Left lobe of liver (tissue), 2 donors: ENCODE measurements around the gene CLRN2. TPM values are rescaled to one million over a fixed set of nuclear protein-coding genes. Genes with fewer than 3 reads are reported as not detected.
A peak's percentile ranks its signal among the peaks of the same experiment; 100 is the strongest.

Experiments used
- ATAC-seq: fragments of 200-7000 bp; cut with Tn5 transposase; one replicate; pipeline ENCODE4 v1.9.1; 2020; ENCODE audit warnings: mild to moderate bottlenecking, moderate library complexity
- DNase-seq: peaks from one replicate; pipeline ENCODE4 v3.0.0-alpha.2; 2020; ENCODE audit warnings: low spot score
- total RNA-seq: library from RNA; stranded (reverse); gene quantifications from one replicate; pipeline ENCODE4 v1.2.1, GENCODE V29; 2021
- donor health status: DM: no; HTN: no; CAD: no; lungs with moderate emphysema.
- donor health status: DM: no; HTN: yes; CAD: no.

CLRN2 gene, protein sequence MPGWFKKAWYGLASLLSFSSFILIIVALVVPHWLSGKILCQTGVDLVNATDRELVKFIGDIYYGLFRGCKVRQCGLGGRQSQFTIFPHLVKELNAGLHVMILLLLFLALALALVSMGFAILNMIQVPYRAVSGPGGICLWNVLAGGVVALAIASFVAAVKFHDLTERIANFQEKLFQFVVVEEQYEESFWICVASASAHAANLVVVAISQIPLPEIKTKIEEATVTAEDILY
- not detected for total RNA-seq

DNA sequence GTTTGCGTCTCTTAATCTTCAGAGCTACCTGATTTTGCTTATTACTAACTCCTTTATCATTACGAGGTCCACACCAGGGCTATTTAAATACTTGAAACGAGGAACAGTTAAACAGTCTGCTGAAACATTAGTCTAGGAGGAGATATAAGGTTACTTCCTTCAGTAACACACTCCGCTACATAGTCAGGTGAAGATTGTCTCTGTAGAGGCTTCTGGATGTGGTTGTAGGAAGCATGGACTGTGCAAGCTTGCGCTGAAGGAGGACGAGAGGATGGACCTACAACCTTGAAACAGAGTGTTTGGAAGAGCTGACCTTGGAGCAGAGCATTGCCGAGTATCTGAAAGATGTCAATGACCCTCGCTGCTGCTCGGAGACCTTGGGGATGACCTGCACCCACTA is at the start of gene CLRN2:
Gene CLRN2, plus strand, starts transcription at position 301 of the 400 bp plus-strand sequence. CDS start 102 bp downstream, outside the sequence.
- no peak for DNase-seq
- ATAC-seq, result no peak

DNA sequence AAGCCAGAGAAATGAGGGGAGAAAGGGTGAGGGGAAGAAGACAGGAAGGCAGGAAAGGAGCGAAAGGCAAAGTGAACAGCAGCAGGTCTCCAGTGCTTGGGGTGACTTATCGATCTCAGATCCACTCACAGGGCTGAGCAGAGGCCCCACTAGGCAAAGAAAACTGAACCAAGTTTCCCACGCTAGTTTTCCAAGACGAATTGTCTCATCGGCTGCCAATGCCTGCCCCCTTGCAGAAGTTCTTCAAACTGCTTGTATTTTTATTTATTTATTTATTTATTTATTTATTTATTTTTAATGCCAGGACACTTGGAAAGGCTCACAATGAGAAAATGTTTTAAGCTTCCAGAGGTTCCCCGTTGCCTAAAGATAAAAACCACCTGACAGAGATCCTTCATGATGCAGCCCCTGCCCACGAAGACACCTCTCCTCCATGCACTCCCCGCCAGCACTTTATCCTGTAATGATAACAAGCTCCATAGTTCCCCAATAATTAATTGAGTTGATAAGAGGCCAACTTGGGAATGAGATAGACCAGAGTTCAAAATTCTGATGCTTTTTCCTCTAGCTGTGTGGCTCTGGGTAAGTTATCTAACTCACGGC is 46.2 kb upstream of the CLRN2 start:
- peak; percentile 16 for ATAC-seq
- no peak for DNase-seq

DNA sequence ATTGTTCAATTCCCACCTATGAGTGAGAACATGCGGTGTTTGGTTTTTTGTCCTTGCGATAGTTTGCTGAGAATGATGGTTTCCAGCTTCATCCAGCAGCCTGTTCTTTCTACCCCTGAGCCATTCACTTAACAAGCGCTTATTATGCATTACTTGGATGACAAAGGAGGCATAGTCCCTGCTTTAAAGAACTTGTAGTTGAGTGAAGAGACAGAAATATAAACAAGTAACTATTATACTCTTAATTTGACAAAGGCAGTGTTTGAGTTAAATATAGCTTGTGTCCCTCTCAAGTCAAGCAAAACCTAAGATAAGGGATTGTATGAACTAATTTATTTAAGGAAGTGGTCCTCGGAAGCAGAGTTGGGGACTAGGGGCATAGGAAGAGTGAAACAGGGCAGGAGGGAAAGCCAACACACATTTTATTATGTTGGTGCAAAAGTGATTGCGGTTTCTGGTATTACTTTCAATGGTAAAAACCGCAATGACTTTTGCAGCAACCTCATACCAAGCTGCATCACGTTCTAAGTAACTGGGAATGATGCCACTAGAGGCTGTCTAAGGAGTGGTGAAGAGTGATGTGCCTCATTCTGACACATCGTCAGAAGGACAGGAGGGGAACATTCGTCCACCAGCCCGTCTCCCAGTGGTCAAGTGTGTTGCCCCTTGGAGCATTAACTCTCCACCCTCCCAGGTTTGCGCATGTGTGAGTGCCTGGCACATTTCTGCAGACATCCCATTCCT is 44.9 kb upstream of the CLRN2 start:
- ATAC-seq, result no peak
- no peak for DNase-seq

DNA sequence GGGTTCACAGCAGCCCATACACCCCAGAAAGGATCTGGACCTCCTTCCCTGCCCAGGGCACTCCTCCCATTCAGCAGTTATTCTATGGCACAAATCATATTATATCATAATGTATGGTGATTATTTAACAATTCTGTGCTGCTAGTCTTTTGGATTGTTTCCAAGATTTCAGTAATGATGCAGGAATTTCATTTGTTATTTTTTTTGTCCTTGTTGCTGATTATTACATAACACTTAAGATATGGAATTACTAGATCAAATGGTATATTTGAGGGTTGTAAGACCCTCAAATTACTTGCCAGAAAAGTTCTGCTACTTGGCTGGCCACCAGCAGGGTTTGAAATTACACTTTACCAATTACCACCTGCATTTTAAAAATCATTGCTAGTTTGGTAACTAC is 39.5 kb upstream of the CLRN2 start:
- ATAC-seq, result no peak
- no peak for DNase-seq

DNA sequence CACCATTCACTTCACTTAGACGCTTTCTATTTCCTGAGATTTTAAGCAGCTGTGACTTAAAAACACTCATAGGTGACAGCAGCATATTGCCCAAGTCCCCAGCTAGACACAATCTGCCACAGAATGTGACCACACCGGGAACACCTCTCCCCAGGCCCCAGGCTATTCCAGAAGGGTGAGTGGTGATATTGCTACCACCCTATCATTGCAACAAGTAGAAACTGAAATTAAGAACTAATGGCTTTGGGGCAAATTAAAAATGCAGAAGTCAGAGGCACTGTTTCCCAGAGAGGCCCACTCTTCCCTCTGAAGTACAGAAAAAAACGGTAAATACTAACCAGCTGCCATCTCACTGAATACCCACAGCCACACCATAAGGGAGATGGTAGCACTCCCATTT is 38.1 kb upstream of the CLRN2 start:
- DNase-seq (no peak), ATAC-seq (no peak)

DNA sequence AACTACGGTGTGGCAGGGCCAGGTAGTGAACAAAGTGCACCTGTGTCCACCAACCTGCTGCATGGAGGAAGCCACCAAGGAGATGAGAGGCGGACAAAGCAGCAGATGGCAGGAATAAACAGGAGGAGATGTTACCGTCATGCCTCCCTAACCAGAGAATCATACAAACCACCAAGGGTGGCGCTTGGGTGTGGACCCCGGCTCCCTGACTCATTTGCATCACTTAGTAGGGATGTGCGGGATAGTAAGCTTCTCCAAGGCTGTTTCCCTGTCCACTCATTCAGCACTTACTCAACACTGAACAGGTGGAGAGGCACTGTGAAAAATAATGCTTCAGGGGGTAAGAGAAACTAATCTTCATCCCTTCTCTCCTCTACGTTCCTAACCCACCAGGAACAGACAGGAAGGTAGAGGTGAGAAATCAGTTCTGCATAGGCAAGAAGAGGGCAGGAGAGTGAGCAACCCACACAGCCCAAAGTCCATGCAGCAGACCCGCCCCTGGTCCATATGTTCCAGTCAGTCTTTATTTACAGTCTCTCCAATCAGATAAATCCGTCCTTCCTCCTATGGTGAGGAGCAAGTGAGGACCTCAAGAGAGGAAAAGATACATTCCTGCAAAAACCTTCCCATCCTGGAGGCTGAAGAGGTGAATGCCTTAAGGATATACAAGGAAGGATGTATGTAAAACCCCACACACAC is 37.0 kb upstream of the CLRN2 start:
- no peak for ATAC-seq
- no peak for DNase-seq

DNA sequence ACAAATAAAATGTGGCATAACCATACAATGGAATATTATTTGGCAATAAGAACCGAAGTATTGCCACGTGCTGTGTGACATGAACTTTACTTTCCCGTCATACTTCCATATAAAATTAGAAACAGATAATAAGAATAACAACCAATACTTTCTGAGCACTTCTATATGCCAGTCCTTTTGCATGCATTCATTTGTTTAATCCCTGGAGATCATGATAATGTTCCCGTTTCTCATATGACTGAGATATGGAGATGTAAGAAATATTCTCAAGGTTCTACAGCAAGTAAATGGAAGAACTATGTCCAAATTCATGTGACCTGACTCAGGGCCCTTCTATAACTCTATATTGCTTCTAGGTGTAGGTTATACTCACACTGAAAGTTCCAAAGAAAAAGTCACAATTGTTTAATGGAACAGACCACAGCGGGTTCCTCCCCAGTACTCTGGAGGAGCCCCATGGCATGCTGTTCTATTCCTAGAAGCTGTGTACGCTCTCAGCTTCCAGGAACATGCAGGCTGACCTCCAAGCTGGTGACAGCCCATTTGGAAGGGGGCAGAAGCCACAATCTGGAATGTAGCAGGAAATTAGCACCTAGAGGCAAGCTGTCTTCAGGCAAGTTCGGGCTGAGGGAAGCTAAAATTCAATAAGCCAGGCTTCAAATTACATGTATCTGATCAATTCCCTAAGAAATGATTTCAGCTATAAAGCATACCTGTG is 34.6 kb upstream of the CLRN2 start:
- DNase-seq (no peak), ATAC-seq (no peak)

DNA sequence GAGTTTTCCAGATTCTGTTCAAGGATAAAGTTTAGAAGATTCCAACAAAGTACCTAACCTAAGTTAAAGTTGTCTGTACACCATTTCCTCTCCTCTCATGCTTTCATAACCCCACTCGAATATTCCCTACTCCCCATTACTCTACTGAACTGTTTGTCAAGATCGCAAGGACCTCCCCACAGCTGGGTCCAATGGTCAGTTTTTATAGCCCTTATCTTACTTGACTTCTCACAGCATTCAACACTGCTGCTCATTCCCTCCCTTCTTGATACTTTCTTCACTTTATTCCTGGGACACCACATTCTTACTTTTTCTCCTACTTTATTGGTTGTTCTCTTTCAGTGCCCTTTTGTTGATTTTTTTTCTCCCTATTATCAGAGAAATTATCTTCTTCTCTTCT is 34.0 kb upstream of the CLRN2 start:
- no peak for DNase-seq

DNA sequence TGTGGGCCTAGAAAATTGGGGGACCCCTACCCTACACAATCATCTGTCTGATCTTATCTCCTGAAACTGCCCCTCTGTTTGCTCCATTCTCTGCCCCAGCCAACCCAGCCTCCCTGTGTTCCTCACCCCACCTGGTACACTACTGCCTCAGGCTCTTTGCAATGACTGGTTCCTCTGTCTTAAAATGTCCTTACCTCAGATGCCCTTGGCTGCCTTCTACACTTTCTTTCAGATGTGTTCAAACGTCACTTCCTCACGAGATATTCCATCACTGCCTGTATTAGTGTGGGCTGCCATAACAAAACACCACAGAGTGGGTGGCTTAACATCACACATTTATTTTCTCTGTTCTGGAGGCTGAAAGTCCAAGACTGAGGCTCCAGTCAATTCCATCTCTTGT is 32.2 kb upstream of the CLRN2 start:
- no peak for DNase-seq
- no peak for ATAC-seq

More for the DNA sequence above, 34.0 kb upstream of the CLRN2 start:
- peak; percentile 13 for ATAC-seq

DNA sequence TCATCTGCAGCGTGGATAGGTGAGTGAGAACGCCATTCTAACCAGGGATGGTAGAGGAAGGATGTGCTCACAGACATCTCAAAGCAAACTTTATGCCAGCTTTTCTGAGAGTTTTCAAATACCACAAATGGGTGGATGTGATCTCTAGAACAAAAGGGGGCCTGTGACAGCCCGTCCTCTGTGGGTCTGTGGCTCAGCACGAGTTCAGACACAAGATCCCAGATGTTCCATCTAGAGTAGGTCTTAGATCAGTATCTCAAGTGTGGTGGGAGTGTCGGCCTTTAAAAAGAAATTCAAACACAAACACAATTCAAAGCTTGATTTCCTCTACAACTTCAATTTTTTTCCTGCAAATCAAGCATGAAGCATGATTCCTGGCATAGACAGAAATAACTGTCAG is 25.8 kb upstream of the CLRN2 start:
- no peak for ATAC-seq
- no peak for DNase-seq

DNA sequence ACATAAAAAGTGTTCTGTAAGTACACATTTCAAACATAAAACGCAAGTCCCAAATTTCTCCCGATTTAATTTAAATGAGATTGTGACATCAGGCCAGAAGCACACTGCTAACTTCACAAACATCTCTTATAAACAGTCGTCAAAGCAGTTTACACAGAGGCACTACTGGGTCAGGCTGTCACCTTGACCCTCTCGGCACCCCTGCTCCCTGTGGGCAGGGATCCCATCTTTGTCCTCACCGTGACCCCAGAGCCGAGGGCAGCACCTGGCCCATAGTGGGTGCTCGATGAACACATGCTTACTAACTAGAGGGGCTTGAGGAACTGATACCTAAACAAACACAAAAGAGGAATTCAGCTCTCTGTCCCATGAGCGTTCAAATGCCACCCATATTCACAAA is 25.2 kb upstream of the CLRN2 start:
- DNase-seq, result peak; percentile 90
- ATAC-seq, result peak; percentile 79

DNA sequence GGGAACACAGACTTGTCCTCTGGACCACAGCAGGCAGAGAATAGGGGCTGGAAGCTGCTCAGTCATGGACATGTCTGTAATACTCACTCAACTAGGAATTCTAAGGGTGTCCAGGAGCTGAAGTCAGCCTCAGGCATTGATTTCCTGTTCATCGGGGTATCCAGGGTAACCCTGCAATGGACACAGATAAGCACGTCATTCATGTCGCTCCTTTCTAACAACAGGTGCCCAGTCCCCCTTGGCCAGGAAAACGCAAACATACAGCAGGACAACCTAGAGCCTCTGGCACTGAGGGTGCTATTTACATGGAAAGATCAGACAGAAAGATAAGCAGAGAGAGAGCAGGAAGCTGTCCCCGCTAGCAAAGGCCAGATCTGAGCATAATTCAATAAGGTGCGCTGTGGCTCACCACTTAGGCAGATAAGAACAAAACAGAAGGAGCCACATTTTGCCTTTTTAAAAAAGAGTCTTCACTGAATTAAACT is 24.3 kb upstream of the CLRN2 start:
- ATAC-seq (peak; percentile 76), DNase-seq (peak; percentile 92)

DNA sequence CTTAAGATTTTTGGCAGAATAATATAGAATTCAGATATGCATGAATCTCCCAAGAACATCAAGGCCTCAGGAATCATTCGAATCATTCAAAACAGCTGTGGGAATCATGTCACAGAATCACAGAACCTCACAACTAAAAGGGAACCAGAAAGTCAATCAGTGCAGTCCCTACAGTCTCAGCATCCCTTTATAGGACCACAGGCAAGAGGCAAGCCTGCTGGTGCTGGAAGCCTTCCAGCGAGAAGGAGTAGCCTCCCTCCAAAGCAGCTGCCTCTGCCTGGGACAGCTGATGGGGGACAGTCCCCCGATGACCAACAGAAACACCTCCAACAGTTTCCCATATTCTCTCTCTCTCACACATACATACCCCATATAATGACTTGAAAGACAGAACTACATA is 23.8 kb upstream of the CLRN2 start:
- ATAC-seq (no peak), DNase-seq (no peak)

DNA sequence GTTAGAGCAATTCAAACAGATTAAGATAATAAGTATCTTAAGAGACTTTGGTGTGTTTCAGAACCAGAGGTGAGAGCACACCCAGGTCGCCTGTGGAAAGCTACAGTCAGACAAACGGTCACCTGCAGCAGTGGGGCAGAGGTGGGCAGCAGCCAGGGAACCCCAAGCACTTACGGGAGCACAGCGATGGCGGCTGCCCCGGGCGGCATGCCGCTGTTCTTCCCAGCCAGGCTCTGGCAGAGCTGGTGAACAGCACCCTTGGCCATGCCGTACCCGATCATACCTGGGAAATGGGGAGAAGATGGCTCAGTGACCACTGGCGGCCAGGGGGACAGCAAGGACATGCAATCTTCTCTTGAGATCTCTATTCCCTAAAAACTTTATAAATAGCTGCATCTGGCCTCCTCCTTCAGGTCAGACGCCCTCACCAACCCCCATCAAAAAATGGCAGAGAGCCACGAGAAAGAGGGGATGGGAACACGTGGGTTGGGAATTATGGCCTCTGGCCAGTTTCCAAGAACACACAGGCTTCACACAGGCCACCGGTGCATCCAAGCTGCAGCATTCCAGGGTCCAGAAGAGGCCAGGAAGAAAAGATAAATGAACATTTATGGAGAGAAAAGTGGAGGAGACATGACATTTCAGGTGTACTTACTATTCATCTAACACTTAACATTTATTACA is 22.8 kb upstream of the CLRN2 start:
- DNase-seq, result peak; percentile 78

DNA sequence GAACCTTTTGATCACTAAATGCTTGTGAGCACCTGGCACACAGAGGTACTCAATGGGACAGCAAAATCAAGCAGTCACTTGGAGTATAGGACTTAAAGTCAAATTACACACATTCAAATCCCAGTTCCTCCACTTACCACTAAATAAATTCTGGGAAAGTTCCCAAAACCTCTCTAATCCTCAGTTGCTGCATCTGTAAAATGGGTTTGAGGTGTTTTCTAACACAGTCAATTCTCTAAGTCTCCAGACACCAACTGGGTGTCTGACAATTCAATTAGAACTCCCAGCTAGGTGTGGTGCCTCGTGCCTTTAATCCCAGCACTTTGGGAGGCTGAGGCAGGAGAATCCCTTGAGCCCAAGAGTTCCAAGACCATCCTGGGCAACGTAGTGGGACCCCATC is 22.1 kb upstream of the CLRN2 start:
- DNase-seq, result no peak

More for the DNA sequence above, 22.8 kb upstream of the CLRN2 start:
- ATAC-seq, result peak; percentile 17

DNA sequence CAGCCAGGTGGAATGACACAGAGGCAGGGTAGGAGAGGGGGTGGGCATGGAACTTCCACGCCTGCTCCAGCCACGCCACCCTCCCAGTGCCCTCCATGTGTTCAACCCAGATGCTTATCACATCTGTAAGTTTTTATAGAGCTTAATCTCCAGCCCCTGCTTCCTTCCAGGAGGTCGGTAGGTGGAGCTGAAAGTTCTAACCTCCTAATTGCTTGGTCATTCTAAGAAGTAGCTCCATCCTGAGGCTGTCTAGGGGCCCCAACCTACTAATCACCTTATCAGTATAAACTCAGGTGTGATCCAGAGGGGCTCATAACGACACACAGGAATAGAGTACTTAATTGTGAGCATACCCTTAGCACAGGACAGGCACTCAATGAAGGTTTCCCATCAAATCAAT is 21.3 kb upstream of the CLRN2 start:
- no peak for ATAC-seq
- DNase-seq, result no peak

More for the DNA sequence above, 22.1 kb upstream of the CLRN2 start:
- ATAC-seq, result no peak

DNA sequence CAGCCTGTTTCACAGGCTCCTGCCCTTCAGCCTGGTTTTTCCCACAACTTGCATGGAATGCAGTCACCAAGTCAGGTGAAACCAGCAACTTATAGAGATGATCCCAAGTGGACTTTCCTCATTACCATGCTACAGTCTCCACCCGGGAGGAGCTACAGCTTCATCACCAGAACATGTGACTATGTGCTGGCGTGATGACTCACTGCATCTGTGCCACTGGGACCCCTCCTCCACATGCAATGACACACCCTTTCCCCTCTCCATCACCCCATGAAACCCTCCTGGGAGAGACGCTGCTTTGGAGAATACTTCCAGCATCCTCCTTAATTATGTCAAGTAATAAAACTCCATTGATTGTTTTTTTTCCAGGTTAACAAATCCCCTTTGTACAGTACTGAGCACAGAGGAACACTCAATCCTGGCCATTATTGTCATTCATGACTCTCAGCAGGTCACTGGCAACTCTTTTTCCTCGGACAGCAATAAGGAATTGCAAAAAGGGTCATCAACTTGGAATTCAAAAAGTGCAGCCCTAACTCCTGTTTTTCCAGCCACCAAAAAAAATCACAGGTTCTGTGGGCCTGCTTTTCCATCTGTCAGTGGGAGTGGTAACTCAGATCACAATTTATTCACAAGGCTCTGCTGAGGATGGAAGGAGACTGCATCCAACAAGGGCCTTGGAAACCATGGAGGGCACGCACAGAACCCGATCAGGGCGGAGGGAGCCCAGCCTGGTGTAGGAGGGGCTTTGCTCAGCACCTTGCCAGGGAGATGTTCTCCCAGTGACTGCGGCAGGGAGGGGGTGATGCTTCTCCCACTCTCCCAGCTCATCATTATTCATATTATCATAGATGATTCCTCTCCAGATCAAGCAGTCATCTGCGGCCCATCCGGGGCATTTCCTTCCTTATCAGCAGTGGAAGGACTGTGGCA is 20.4 kb upstream of the CLRN2 start:
- ATAC-seq (no peak), DNase-seq (no peak)

DNA sequence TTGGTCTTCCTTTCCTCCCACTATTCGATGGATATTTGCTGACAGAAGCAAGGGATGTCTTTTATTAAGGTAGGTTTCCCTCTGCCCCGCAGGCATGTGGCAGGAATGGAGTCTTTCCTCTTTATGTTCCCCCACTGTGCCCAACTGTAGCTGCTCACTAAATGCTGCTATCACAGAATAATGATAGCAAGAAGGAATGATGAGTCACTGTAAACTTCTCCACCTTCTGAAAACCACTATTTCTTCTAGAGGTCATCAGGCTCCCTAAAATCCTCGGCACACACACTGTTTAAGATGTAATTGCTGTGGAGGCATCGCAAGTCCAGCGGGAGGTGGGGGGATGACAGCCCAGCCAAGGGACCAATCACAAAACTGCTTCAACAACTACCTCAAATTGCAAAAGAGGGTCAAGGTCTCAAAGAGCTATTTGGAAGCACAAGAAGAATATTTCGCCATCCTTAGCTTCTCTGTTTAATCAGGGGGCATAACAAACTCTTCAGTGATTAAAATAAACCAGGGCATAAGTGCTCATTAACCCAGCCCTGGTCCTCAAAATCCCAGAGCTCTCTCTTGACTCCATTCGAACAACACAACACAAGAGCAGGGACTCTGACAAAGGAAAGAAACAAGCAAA is 17.0 kb upstream of the CLRN2 start:
- DNase-seq, result peak; percentile 82
- ATAC-seq, result peak; percentile 76

DNA sequence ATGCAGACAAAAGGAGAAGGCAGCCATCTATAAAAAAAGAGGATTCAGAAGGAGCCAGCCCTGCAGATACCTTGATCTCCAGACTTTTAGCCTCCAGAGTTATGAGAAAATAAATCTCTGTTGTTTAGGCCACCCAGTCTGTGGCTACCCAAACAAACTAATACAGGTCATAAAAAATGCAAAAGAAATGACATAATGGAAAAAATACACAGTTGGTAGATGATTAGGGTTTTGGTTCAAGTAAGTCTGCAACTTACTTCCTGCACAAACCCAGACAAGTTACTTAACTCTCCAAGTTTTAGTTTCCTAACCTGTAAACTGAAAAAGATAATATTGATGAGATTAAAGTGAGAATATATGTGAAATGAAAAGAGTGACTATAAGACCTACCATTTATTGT is 14.4 kb upstream of the CLRN2 start:
- DNase-seq (no peak), ATAC-seq (no peak)
